K562 (cell line): Measurements from ENCODE around the gene FNBP1. TPM values are rescaled to one million over a fixed set of nuclear protein-coding genes. Genes with fewer than 3 reads are reported as not detected.
A peak's percentile ranks its signal among the peaks of the same experiment; 100 is the strongest.

Source experiments
- BHLHE40 ChIP-seq: IDR thresholded peaks from 2 replicates; pipeline ENCODE4 v1.6.1; 2011; ENCODE audit warnings: low read length, improper control_type of control experiment
- BRD9 ChIP-seq: fragments of 450-650 bp; IDR thresholded peaks from 2 replicates; pipeline ENCODE4 v1.6.1; 2018; ENCODE audit warnings: low read depth; ENCODE audit not compliant: partially characterized antibody
- CHCHD3 ChIP-seq: fragments of 250-450 bp; sonication (Bioruptor Pico); IDR thresholded peaks from 2 replicates; pipeline ENCODE4 v2.1.2; 2022; ENCODE audit warnings: mild to moderate bottlenecking
- HMG20B ChIP-seq: fragments of 250-450 bp; sonication (Bioruptor Pico); IDR thresholded peaks from 2 replicates; pipeline ENCODE4 v1.5.0; 2021; ENCODE audit warnings: mild to moderate bottlenecking
- HNRNPL ChIP-seq: fragments of 200-400 bp; formaldehyde crosslinking; IDR thresholded peaks from 2 replicates; pipeline ENCODE4 v1.6.1; 2017; ENCODE audit warnings: low read depth, mild to moderate bottlenecking, low read length
- KAT2B ChIP-seq: IDR thresholded peaks from one replicate; pipeline ENCODE4 v1.6.1; 2012; ENCODE audit warnings: low read depth, mild to moderate bottlenecking, control low read depth, inconsistent platforms, low read length, moderate library complexity
- MNT ChIP-seq, 2 experiments: fragments of 450-650 bp; conservative IDR thresholded peaks; 2 replicates each; pipeline ENCODE4 v1.6.1; 2017; ENCODE audit warnings: mild to moderate bottlenecking in 2 of 2, moderate library complexity in 2 of 2
- NFIX ChIP-seq: fragments of 250-450 bp; sonication (Bioruptor Pico); IDR thresholded peaks from 2 replicates; pipeline ENCODE4 v1.4.0; 2020; ENCODE audit warnings: low read depth, mild to moderate bottlenecking, moderate library complexity
- PBX2 ChIP-seq, 2 experiments: IDR thresholded peaks in 1 of 2; conservative IDR thresholded peaks in 1 of 2; 2 replicates each; pipeline ENCODE4 v1.6.1; 2016; ENCODE audit warnings: low read depth in 2 of 2, mild to moderate bottlenecking in 1 of 2, missing compliant biosample characterization in 1 of 2, missing genetic modification characterization in 1 of 2, moderate library complexity in 1 of 2
- POLR2G ChIP-seq: fragments of 200-400 bp; formaldehyde crosslinking; IDR thresholded peaks from 2 replicates; pipeline ENCODE4 v1.6.1; 2017; ENCODE audit warnings: low read depth, mild to moderate bottlenecking, antibody characterized with exemption, low read length, moderate library complexity
- PPARD ChIP-seq: fragments of 250-450 bp; sonication (Bioruptor Pico); IDR thresholded peaks from 2 replicates; pipeline ENCODE4 v1.8.0; 2022; ENCODE audit warnings: inconsistent platforms, mild to moderate bottlenecking, moderate library complexity
- RBM39 ChIP-seq: fragments of 200-400 bp; formaldehyde crosslinking; optimal IDR thresholded peaks from 2 replicates; pipeline ENCODE3; 2018; ENCODE audit warnings: low read depth, low read length
- RFX7 ChIP-seq: fragments of 250-450 bp; sonication (Bioruptor Pico); IDR thresholded peaks from 2 replicates; pipeline ENCODE4 v1.5.1; 2021; ENCODE audit warnings: mild to moderate bottlenecking
- RREB1 ChIP-seq: fragments of 250-450 bp; sonication (Bioruptor Pico); IDR thresholded peaks from 2 replicates; pipeline ENCODE4 v1.4.0; 2020
- SIRT6 ChIP-seq: IDR thresholded peaks from one replicate; pipeline ENCODE4 v1.6.1; 2012; ENCODE audit warnings: low read depth, mild to moderate bottlenecking, control low read depth, inconsistent platforms, low read length, moderate library complexity
- SMARCA5 ChIP-seq: fragments of 450-650 bp; IDR thresholded peaks from 2 replicates; pipeline ENCODE4 v1.6.1; 2016
- TOE1 ChIP-seq, 2 experiments: fragments of 450-650 bp in 1 of 2; sonication (generic) in 1 of 2; formaldehyde crosslinking in 1 of 2; IDR thresholded peaks; 2 replicates each; pipeline versions ENCODE4 v1.7.1 to v1.8.0; 2016 to 2022; ENCODE audit warnings: borderline replicate concordance in 2 of 2, mild to moderate bottlenecking in 2 of 2, antibody characterized with exemption in 1 of 2, inconsistent platforms in 1 of 2, low read depth in 1 of 2, missing genetic modification reagents in 1 of 2, moderate library complexity in 1 of 2
- ZKSCAN8 ChIP-seq: fragments of 200-800 bp; sonication (Bioruptor generic); IDR thresholded peaks from 2 replicates; pipeline ENCODE4 v1.6.1; 2016; ENCODE audit warnings: missing genetic modification characterization, missing compliant biosample characterization
- polyA plus RNA-seq, 8 experiments: library from polyadenylated mRNA; depleted of rRNA in 4 of 8; stranded (reverse) in 5 of 8; unstranded in 3 of 8; fragments of >200 nt; fragmentation: Nextera tagmentation in 2 of 8; fragmentation: Illumina TruSeq in 1 of 8; extraction: Ambion mirVana in 2 of 8; extraction: Trizol in 1 of 8; gene quantifications; 2 replicates each; pipeline versions ENCODE4 v1.2.1 to v1.2.3, GENCODE V29; 2011 to 2014; ENCODE audit warnings: inconsistent platforms in 1 of 8, missing spikeins in 1 of 8
- total RNA-seq, 7 experiments: library from RNA; depleted of rRNA in 6 of 7; stranded (reverse); fragments of >200 nt in 6 of 7; fragmentation: Illumina TruSeq in 2 of 7; extraction: Trizol in 2 of 7; gene quantifications; 2 replicates each; pipeline versions ENCODE4 v1.2.1 to v1.2.3, GENCODE V29; 2011 to 2021; ENCODE audit warnings: low replicate concordance in 1 of 7

FNBP1 gene
- total and polyA plus RNA-seq, 9 of the 15 experiments (the other 6 are each of a cell fraction or from before 2014, with no cell fraction given) = 1.8 to 14.9 (median 7.6) TPM

GRCh38 chr9:129885018-129885669, 157.8 kb downstream of the FNBP1 start (continued):
- TF ChIP-seq RREB1 (CRISPR knock-in tag) = peak; percentile 91; the same call in 1 of the 2 replicates
- TF ChIP-seq RBM39 = no peak
- no peak for TF ChIP-seq SIRT6
- TF ChIP-seq MNT (conservative IDR thresholded peaks at IDR 0.05) = no peak
- TF ChIP-seq BHLHE40 = peak; percentile 40
- peak; percentile 33; the same call in 1 of the 2 replicates for TF ChIP-seq RFX7 (CRISPR knock-in tag)
- no peak for TF ChIP-seq BRD9
- TF ChIP-seq HNRNPL = no peak
- no peak for TF ChIP-seq ZKSCAN8 (CRISPR knock-in tag)
- TF ChIP-seq SMARCA5 = no peak
- TF ChIP-seq HMG20B (CRISPR knock-in tag) = no peak
- no peak for TF ChIP-seq PBX2 (CRISPR knock-in tag; IDR thresholded peaks at IDR 0.05; ENCODE audit: low read depth)
- TF ChIP-seq PBX2 (tag; conservative IDR thresholded peaks at IDR 0.05; ENCODE audit: low read depth) = no peak
- TF ChIP-seq POLR2G = no peak
- TF ChIP-seq PPARD = no peak
- no peak for TF ChIP-seq NFIX (CRISPR knock-in tag)
- TF ChIP-seq CHCHD3 = no peak
- peak; percentile 71 for TF ChIP-seq KAT2B
- TF ChIP-seq TOE1 (IDR thresholded peaks at IDR 0.05; ENCODE audit: borderline replicate concordance) = no peak
- no peak for TF ChIP-seq TOE1 (CRISPR knock-in tag; IDR thresholded peaks at IDR 0.05; ENCODE audit: borderline replicate concordance, low read depth)
